ENCODE data around the gene KSR1.

- TF ChIP-seq, protein P1, sequence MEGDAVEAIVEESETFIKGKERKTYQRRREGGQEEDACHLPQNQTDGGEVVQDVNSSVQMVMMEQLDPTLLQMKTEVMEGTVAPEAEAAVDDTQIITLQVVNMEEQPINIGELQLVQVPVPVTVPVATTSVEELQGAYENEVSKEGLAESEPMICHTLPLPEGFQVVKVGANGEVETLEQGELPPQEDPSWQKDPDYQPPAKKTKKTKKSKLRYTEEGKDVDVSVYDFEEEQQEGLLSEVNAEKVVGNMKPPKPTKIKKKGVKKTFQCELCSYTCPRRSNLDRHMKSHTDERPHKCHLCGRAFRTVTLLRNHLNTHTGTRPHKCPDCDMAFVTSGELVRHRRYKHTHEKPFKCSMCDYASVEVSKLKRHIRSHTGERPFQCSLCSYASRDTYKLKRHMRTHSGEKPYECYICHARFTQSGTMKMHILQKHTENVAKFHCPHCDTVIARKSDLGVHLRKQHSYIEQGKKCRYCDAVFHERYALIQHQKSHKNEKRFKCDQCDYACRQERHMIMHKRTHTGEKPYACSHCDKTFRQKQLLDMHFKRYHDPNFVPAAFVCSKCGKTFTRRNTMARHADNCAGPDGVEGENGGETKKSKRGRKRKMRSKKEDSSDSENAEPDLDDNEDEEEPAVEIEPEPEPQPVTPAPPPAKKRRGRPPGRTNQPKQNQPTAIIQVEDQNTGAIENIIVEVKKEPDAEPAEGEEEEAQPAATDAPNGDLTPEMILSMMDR (conservative IDR thresholded peaks at IDR 0.05): no peak
- no peak for TF ChIP-seq EZH2 (IDR thresholded peaks at IDR 0.05; ENCODE audit: low read depth)
These were observed 117.8 kb downstream of the KSR1 start for GRCh38 chr17:27573971-27574525.
